Cardiac muscle cell (in vitro differentiated cells and primary cell): ENCODE measurements around the gene TTC36. TPM values are rescaled to one million over a fixed set of nuclear protein-coding genes. Genes with fewer than 3 reads are reported as not detected.
"Not testable (repeated sequence)": the region's sequence is repeated elsewhere in the genome, so short reads cannot be mapped to it uniquely, and the experiment has no call there.

Experiments used
- DNase-seq, 2 donors: peaks; one replicate each; pipeline versions ENCODE4 v3.0.0 to v3.0.0-alpha.2; 2010 to 2017; ENCODE audit warnings: low read depth in 1 of 2, low spot score in 1 of 2
- H3K27ac ChIP-seq: fragments of 200-600 bp; sonication (generic); 2 replicates; pipeline ENCODE4 v1.5.1; 2016
- H3K27me3 ChIP-seq: fragments of 200-600 bp; sonication (generic); 2 replicates; pipeline ENCODE4 v1.6.0; 2016; ENCODE audit warnings: control low read depth
- H3K36me3 ChIP-seq: fragments of 200-600 bp; sonication (generic); 2 replicates; pipeline ENCODE4 v1.5.1; 2016; ENCODE audit warnings: control low read depth
- H3K4me1 ChIP-seq: fragments of 200-600 bp; sonication (generic); 2 replicates; pipeline ENCODE4 v1.8.1; 2017; ENCODE audit warnings: low read depth, mild to moderate bottlenecking, mixed run types
- H3K4me3 ChIP-seq: fragments of 200-600 bp; sonication (generic); 2 replicates; pipeline ENCODE4 v1.5.1; 2016; ENCODE audit warnings: mild to moderate bottlenecking
- H3K9me3 ChIP-seq: fragments of 200-600 bp; sonication (generic); 2 replicates; pipeline ENCODE4 v1.5.1; 2017; ENCODE audit warnings: low read depth, mild to moderate bottlenecking, control low read depth
- polyA plus RNA-seq: library from polyadenylated mRNA; unstranded; fragments of >200 nt; fragmentation: Nextera tagmentation; extraction: Ambion mirVana; gene quantifications from 2 replicates; pipeline ENCODE4 v1.2.1, GENCODE V29; 2016
- total RNA-seq: library from RNA; depleted of rRNA; stranded (reverse); fragments of >200 nt; gene quantifications from 2 replicates; pipeline ENCODE4 v1.2.3, GENCODE V29; 2016
- TF ChIP-seq, protein P1 (sequence below): IDR thresholded peaks from 2 replicates; pipeline ENCODE4 v1.5.1; 2012; ENCODE audit warnings: low read depth, mild to moderate bottlenecking, low read length

TTC36 gene
- total and polyA plus RNA-seq, 2 experiments from 2014 or later = 5.6 to 8.2 TPM

DNA sequence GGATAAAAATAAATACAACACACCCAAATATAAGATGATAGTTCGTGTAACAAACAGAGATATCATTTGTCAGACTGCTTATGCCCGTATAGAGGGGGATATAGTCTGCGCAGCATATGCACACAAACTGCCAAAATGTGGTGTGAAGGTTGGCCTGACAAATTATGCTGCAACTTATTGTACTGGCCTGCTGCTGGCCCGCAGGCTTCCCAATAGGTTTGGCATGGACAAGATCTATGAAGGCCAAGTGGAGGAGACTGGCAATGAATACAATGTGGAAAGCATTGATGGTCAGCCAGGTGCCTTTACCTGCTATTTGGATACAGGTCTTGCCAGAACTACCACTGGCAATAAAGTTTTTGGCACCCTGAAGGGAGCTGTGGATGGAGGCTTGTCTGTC, 33.5 kb downstream of the TTC36 start:
- TF ChIP-seq, protein P1, sequence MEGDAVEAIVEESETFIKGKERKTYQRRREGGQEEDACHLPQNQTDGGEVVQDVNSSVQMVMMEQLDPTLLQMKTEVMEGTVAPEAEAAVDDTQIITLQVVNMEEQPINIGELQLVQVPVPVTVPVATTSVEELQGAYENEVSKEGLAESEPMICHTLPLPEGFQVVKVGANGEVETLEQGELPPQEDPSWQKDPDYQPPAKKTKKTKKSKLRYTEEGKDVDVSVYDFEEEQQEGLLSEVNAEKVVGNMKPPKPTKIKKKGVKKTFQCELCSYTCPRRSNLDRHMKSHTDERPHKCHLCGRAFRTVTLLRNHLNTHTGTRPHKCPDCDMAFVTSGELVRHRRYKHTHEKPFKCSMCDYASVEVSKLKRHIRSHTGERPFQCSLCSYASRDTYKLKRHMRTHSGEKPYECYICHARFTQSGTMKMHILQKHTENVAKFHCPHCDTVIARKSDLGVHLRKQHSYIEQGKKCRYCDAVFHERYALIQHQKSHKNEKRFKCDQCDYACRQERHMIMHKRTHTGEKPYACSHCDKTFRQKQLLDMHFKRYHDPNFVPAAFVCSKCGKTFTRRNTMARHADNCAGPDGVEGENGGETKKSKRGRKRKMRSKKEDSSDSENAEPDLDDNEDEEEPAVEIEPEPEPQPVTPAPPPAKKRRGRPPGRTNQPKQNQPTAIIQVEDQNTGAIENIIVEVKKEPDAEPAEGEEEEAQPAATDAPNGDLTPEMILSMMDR = no peak
- no peaks in the 10 kb centered on the region for H3K27me3 ChIP-seq
- peaks cover 13% of the 10 kb centered on the region for H3K36me3 ChIP-seq
- H3K4me3 ChIP-seq = no peak overlapping the region
- peaks cover 3% of the 10 kb centered on the region for H3K4me1 ChIP-seq
- no peaks in the 10 kb centered on the region for H3K9me3 ChIP-seq
- no peak for DNase-seq
- no peak overlapping the region for H3K27ac ChIP-seq

DNA sequence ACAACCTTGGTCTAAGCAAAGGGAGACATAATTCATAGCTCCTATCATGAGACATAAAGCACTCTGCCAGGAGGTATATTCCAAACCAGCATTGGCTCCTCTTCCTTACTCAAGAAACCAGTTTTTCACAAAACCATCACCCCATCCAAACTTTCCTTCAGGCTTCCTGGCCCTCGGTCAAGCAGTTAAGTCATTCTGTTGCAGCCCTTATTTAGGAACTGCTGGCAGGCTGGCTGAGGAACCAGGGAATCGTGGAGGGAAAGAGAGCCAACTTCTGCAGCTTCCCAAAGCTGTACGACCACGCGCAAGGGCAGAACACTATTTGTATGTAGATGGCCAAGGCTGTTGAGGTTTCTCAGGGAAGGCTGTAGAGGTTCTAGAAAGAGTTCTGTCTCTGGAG, 37.8 kb downstream of the TTC36 start:
- Histone ChIP-seq H3K4me3 (peak overlapping the region; percentile 52), H3K9me3 (no peaks in the 10 kb centered on the region), H3K27me3 (no peaks in the 10 kb centered on the region), H3K27ac (no peak overlapping the region), H3K4me1 (peaks cover 3% of the 10 kb centered on the region), H3K36me3 (no peaks in the 10 kb centered on the region)
- TF ChIP-seq, protein P1 = no peak
- peak in 1 of 2 donors; percentile 44 for DNase-seq

DNA sequence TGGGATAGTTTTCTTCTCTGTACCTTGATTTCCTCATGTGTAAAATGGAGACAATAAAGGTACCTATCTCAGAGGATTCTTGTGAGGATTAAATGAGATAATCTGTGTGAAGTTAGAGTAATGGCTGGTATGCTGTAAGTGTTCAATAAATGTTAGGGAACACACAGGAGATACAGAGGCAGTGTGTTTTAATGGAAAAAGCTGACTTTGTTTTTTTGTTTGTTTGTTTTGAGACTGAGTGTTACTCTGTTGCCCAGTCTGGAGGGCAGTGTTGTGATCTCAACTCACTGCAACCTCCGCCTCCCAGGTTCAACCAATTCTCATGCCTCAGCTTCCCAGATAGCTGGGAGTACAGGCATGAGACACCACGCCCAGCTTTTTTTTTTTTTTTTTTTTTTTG, 42.4 kb downstream of the TTC36 start:
- H3K4me1 ChIP-seq = peaks cover 14% of the 10 kb centered on the region
- no peaks in the 10 kb centered on the region for H3K36me3 ChIP-seq
- H3K27me3 ChIP-seq = no peaks in the 10 kb centered on the region
- H3K27ac ChIP-seq = no peak overlapping the region
- H3K4me3 ChIP-seq = no peak overlapping the region
- TF ChIP-seq, protein P1 = no peak
- no peaks in the 10 kb centered on the region for H3K9me3 ChIP-seq
- no peak for DNase-seq

DNA sequence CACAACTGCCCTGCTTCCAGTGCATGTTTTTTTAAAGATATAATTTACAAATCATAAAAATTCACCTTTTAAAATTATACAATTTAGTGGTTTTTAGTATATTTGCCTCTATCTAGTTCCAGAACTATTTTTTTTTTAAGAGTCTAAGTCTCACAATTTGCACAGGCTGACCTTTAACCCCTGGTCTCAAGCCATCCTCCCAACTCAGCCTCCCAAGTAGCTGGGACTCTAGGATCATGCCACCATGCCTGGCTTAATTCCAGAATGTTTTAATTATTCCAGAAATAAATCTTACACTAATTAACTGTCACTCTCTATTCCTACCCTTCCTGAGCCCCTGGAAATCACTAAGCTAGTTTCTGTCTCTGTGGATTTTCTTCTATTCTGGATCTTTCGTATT, 43.5 kb downstream of the TTC36 start:
- Histone ChIP-seq H3K4me1 (peaks cover 15% of the 10 kb centered on the region), H3K27ac (no peak overlapping the region), H3K27me3 (no peaks in the 10 kb centered on the region), H3K9me3 (no peaks in the 10 kb centered on the region), H3K4me3 (no peak overlapping the region), H3K36me3 (no peaks in the 10 kb centered on the region)
- no peak for DNase-seq
- TF ChIP-seq, protein P1 = no peak

DNA sequence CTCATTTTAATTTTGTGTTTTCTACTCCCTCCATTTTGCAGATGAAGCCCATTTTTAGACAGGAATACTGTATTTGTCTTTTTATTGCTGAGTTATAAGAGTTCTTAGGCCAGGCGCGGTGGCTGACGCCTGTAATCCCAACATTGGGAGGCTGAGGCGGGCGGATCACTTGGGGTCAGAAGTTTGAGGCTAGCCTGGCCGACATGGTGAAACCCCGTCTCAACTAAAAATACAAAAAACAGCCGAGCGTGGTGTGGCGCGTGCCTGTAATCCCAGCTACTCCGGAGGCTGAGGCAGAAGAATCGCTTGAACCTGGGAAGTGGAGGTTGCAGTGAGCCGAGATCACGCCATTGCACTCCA, 44.4 kb downstream of the TTC36 start:
- H3K36me3 ChIP-seq, H3K9me3 ChIP-seq, H3K27me3 ChIP-seq: not testable (repeated sequence)
- Histone ChIP-seq H3K27ac (peak overlapping the region; percentile 42), H3K4me1 (peaks cover 15% of the 10 kb centered on the region), H3K4me3 (peak overlapping the region; percentile 95)
- peak in 1 of 2 donors; percentile 46 for DNase-seq

DNA sequence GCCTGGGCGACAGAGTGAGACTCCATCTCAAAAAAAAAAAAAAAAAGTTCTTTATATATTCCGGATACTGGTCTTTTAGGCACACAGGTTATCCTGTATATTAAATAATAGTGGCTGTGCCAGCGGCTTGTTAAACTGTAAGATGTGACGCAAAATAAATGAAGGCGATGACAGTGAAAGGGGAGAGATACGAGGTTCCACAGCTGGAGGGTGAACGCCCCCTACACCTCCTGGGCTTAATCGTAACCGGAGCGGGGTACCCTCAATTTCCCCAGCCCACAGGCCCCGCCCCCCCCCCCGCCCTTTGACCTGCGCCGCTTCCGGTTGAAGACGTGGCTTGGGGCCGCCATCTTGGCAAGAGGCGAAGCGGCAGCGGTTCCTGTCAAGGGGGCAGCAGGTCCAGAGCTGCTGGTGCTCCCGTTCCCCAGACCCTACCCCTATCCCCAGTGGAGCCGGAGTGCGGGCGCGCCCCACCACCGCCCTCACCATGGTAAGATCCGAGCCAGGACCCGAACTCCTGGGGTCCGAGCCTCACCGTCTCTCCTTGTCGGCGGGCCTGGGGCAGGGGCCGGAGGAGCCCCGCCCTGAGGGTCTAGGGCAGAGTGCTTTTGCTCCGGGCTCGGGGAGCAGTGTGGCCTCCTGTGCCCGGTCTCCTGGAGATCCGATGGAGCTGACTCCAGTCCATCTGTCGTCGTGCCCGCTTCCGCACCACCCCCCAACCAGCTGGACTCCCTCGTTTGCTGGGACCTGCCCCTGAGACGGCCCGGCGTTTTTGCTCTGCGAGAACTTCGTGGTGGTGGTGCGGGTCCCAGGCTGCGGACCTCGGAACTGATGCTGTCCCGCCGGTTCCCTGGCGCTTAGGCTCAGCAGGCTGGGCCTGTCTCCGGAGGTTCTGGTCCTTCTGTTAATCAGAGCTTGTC, 45.0 kb downstream of the TTC36 start, which contains the start of gene ARCN1:
ARCN1 (plus strand) TSS at position 349 of the 920 bp plus-strand sequence; CDS start at position 488, 139 bp downstream.
- Histone ChIP-seq H3K36me3 (no peaks in the 10 kb centered on the region), H3K9me3 (no peaks in the 10 kb centered on the region), H3K27ac (peak within 1 kb of the TSS; percentile 98), H3K4me1 (peaks cover 15% of the 10 kb centered on the region), H3K4me3 (peak within 1 kb of the TSS; percentile 95), H3K27me3 (no peaks in the 10 kb centered on the region)
- DNase-seq = peak; percentile 84 to 87
- TF ChIP-seq, protein P1 = no peak
